Kidney epithelial cell (primary cell): ENCODE measurements around the gene CTSH. TPM values are rescaled to one million over a fixed set of nuclear protein-coding genes. Genes with fewer than 3 reads are reported as not detected.
"Not testable (repeated sequence)": the region's sequence is repeated elsewhere in the genome, so short reads cannot be mapped to it uniquely, and the experiment has no call there.

Experiments used
- DNase-seq: peaks from one replicate; pipeline ENCODE4 v3.0.0-alpha.2; 2010; ENCODE audit warnings: low read depth
- H3K27me3 ChIP-seq: 2 replicates; pipeline ENCODE4 v1.6.0; 2011; ENCODE audit warnings: low read length; ENCODE audit not compliant: control insufficient read depth, insufficient read depth
- H3K36me3 ChIP-seq: 2 replicates; pipeline ENCODE4 v1.5.1; 2011; ENCODE audit warnings: low read length; ENCODE audit not compliant: control insufficient read depth, insufficient read depth
- H3K4me3 ChIP-seq: 2 replicates; pipeline ENCODE4 v1.5.1; 2011; ENCODE audit warnings: low read depth, mild to moderate bottlenecking, control low read depth, low read length
- total RNA-seq: library from RNA; depleted of rRNA; stranded (reverse); fragments of >200 nt; gene quantifications from 2 replicates; pipeline ENCODE4 v1.2.3, GENCODE V29; 2015
- TF ChIP-seq, protein P1 (sequence below): IDR thresholded peaks from 2 replicates; pipeline ENCODE4 v1.5.1; 2011; ENCODE audit warnings: mild to moderate bottlenecking, moderate library complexity, low read length, control low read depth, inconsistent platforms; ENCODE audit not compliant: insufficient read depth, poor library complexity, severe bottlenecking

Gene CTSH
- total RNA-seq, 1 donor from 2014 or later: 125 TPM

DNA sequence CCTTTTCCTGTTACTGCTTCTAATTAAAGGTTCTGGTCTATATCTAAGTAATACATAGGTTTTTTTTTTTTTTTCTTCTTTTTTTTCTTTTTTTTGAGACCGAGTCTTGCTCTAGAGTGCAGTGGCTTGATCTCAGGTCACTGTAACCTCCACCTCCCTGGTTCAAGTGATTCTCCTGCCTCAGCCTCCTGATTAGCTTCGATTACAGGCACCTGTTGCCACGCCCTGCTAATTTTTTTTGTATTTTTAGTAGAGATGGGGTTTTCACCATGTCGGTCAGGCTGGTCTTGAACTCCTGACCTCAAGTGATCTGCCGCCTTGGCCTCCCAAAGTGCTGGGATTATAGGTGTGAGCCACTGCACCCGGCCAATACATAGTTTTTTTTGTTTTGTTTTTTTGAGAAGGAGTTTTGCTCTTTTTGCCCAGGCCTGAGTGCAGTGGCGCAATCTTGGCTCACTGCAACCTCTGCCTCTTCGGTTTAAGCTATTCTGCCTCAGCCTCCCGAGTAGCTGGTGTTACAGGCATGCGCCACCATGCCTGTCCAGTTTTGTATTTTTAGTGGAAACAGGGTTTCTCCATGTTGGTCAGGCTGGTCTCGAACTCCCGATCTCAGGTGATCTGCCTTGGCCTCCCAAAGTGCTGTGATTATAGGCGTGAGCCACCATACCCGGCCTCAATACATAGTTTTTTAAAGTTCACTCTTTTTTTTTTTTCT is 43.9 kb downstream of the CTSH start:
- not testable (repeated sequence) for H3K27me3 ChIP-seq, H3K4me3 ChIP-seq, DNase-seq, H3K36me3 ChIP-seq

DNA sequence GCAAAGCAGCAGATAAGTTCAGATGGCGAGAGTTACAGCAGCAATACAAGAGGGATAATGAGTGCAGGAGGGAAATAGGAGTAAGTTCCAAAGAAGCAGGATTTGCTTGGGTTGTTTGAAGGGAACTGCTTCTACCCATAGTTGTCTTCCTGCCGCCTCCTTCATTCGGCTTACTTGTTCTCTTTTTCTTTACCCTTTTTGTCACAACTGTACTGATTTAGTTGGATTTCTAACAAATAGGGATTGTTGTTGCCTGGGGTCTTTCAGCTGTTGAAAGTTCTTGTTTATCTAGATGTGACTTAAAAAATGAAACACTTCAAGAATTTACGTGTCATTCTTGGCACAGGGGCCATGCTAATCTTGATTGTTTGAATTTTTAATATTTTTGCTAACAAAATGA is 46.3 kb downstream of the CTSH start:
- peaks cover 1% of the 10 kb centered on the region for H3K36me3 ChIP-seq
- H3K4me3 ChIP-seq: no peak overlapping the region
- no peak for DNase-seq
- TF ChIP-seq, protein P1, sequence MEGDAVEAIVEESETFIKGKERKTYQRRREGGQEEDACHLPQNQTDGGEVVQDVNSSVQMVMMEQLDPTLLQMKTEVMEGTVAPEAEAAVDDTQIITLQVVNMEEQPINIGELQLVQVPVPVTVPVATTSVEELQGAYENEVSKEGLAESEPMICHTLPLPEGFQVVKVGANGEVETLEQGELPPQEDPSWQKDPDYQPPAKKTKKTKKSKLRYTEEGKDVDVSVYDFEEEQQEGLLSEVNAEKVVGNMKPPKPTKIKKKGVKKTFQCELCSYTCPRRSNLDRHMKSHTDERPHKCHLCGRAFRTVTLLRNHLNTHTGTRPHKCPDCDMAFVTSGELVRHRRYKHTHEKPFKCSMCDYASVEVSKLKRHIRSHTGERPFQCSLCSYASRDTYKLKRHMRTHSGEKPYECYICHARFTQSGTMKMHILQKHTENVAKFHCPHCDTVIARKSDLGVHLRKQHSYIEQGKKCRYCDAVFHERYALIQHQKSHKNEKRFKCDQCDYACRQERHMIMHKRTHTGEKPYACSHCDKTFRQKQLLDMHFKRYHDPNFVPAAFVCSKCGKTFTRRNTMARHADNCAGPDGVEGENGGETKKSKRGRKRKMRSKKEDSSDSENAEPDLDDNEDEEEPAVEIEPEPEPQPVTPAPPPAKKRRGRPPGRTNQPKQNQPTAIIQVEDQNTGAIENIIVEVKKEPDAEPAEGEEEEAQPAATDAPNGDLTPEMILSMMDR: no peak
- H3K27me3 ChIP-seq: no peaks in the 10 kb centered on the region

DNA sequence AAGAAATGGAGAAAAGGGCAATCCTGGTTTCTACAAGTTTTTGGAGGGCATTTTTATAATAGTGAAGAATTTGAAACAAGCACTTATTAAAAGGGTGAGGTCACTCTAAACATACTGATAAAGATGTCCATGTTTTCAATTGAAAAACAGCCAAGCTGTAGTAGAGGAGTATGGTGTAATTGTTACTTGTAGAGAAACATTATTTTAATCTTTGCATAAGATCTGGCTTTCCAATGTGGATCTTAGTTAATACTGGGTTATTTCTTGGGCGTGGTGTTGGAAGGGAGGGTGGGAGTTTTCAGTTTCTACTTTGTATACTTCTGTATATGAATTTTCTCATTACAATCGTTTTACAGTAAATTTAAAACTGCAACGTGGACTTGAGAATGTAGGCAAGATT is 49.4 kb downstream of the CTSH start:
- H3K27me3 ChIP-seq: no peaks in the 10 kb centered on the region
- no peak overlapping the region for H3K4me3 ChIP-seq
- peaks cover 1% of the 10 kb centered on the region for H3K36me3 ChIP-seq
- no peak for DNase-seq
- TF ChIP-seq, protein P1: no peak

DNA sequence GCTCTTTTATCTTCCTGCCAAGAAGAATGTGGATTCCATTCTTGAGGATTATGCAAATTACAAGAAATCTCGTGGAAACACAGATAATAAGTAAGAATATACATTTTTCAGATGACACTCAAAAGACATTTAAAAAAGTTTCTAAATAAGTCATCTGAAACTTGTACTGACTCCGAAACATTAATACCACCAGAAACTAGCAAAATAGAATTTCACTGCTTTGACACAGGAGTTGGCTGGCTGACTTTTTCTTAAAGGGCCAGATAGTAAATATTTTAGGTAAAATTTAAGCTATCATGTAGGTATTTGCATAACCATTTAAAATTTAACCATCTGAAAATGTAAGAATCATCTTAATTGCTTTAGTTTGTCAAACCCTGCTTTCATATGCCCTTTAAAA is 51.3 kb downstream of the CTSH start:
- no peaks in the 10 kb centered on the region for H3K27me3 ChIP-seq
- DNase-seq: no peak
- TF ChIP-seq, protein P1: no peak
- H3K36me3 ChIP-seq: peaks cover 1% of the 10 kb centered on the region
- no peak overlapping the region for H3K4me3 ChIP-seq

DNA sequence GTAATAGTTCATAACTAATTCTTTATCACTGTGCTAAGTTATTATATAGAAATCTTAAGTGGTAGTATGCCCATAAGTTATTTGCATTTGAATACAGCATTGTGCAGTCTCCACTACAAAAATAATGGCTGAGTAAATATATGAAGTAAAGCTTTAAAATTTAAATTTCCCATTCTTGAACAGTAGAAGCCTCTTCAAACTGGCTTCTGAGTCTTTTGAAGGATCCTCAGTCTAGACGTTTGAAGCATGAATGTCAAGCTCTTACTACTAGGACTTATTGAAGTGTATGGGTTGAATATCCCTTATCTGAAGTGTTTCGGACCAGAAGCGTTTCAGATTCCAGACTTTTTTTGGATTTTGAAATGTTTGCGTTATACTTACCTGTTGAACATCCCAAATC is 55.8 kb downstream of the CTSH start:
- no peak for DNase-seq
- Histone ChIP-seq H3K4me3 (no peak overlapping the region), H3K36me3 (peaks cover 2% of the 10 kb centered on the region), H3K27me3 (no peaks in the 10 kb centered on the region)
- TF ChIP-seq, protein P1: no peak

DNA sequence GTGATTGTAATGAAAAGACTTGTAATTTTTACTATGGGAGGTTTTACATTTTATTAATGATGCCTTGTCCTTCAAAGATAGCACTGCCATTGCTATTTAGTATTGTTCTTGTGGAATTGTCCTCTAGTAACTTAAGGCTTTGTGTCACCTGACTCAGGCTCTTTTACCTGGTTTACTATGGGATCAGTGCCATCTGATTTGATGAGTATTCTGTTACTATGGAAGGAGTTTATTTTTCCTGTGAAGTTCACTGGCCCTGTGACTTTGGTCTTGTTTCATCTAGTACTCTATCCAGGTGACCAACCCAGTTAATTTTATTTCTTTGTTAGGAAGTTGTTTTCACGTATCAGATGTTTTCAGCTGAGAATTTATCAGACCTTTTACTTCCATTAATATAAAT is 63.2 kb downstream of the CTSH start:
- no peak for DNase-seq

More for the DNA sequence above, 63.2 kb downstream of the CTSH start:
- H3K36me3 ChIP-seq: peaks cover 2% of the 10 kb centered on the region
- no peak overlapping the region for H3K4me3 ChIP-seq
- no peaks in the 10 kb centered on the region for H3K27me3 ChIP-seq
- TF ChIP-seq, protein P1: no peak
